K562 (cell line): ENCODE data around the gene PKLR. TPM values are rescaled to one million over a fixed set of nuclear protein-coding genes. Genes with fewer than 3 reads are reported as not detected.

Experiments
- ATAC-seq: fragments of 200-7000 bp; cut with Tn5 transposase; 3 replicates; pipeline ENCODE4 v1.9.1; 2020; ENCODE audit warnings: moderate library complexity
- BruUV-seq: library from RNA; stranded (reverse); fragments of 400-500 nt; replicated peaks from 2 replicates; lab custom pipeline; 2021; lab: Mats Ljungman, UMichigan
- CTCF ChIA-PET: fragments of 300-600 bp; formaldehyde crosslinking; extraction: SDS; loops from one replicate; lab custom pipeline; 2021; ENCODE audit warnings: low intra/inter-chr PET ratio; lab: Yijun Ruan, JAX
- POLR2A ChIA-PET: fragments of 300-600, 350-650 bp; sonication (Branson Sonifier 250); formaldehyde crosslinking; extraction: SDS; loops from one replicate; lab custom pipeline; 2021; ENCODE audit warnings: antibody characterized with exemption, inconsistent platforms; lab: Yijun Ruan, JAX
- DNase-seq, 4 experiments: peaks; one replicate each; pipeline versions ENCODE4 v3.0.0 to v3.0.0-alpha.2; 2011 to 2018; ENCODE audit warnings: low spot score in 3 of 4, mixed read lengths in 3 of 4; ENCODE audit errors: extremely low read depth in 1 of 4
- FAIRE-seq: peaks from 2 replicates; lab custom pipeline; 2011; peaks lifted over from hg19 to GRCh38; lab: Jason Lieb, UNC
- H2AFZ ChIP-seq: 2 replicates; pipeline ENCODE4 v1.6.0; 2011; ENCODE audit warnings: low read depth, low read length, control low read depth, inconsistent platforms
- H3K27ac ChIP-seq: fragments of 200-600 bp; 3 replicates; pipeline ENCODE4 v1.8.0; 2011; ENCODE audit warnings: low read depth, mild to moderate bottlenecking, control low read depth, inconsistent platforms, low read length, moderate library complexity, mixed read lengths; ENCODE audit errors: extremely low read depth
- H3K27me3 ChIP-seq, 2 experiments: fragments of 300-600 bp in 1 of 2; 2 replicates in 1 of 2; 3 replicates in 1 of 2; pipeline versions ENCODE4 v1.6.0 to v1.8.0; 2011; ENCODE audit warnings: inconsistent platforms in 2 of 2, low read length in 2 of 2, mild to moderate bottlenecking in 1 of 2, mixed read lengths in 1 of 2, moderate library complexity in 1 of 2; ENCODE audit not compliant: control insufficient read depth in 2 of 2, insufficient read depth in 2 of 2
- H3K36me3 ChIP-seq: fragments of 300-600 bp; 3 replicates; pipeline ENCODE4 v1.8.0; 2011; ENCODE audit warnings: mild to moderate bottlenecking, low read length, inconsistent platforms; ENCODE audit not compliant: control insufficient read depth, insufficient read depth
- H3K4me1 ChIP-seq, 2 experiments: fragments of 200-600 bp in 1 of 2; replicated peaks in 1 of 2; 2 replicates in 1 of 2; 3 replicates in 1 of 2; pipeline versions ENCODE4 v1.5.1 to v1.8.0; 2011; ENCODE audit warnings: inconsistent platforms in 2 of 2, low read length in 2 of 2, mild to moderate bottlenecking in 1 of 2, mixed read lengths in 1 of 2, moderate library complexity in 1 of 2; ENCODE audit not compliant: control insufficient read depth in 2 of 2, insufficient read depth in 2 of 2
- H3K4me2 ChIP-seq: 2 replicates; pipeline ENCODE4 v1.6.1; 2011; ENCODE audit warnings: low read length, control low read depth, inconsistent platforms, mixed read lengths; ENCODE audit not compliant: insufficient read depth
- H3K4me3 ChIP-seq: fragments of 200-600 bp; sonication (generic), shearing (Covaris generic); 2 replicates; pipeline ENCODE4 v1.5.1; 2016; ENCODE audit warnings: control low read depth, inconsistent platforms
- H3K79me2 ChIP-seq: fragments of 200-600 bp; 3 replicates; pipeline ENCODE4 v1.8.0; 2011; ENCODE audit warnings: low read length, inconsistent platforms; ENCODE audit not compliant: control insufficient read depth, insufficient read depth
- H3K9ac ChIP-seq, 2 experiments: 2 replicates each; pipeline versions ENCODE4 v1.6.0 to v1.6.1; 2011; ENCODE audit warnings: low read depth in 2 of 2, low read length in 2 of 2, control low read depth in 1 of 2, inconsistent platforms in 1 of 2, mild to moderate bottlenecking in 1 of 2, mixed read lengths in 1 of 2; ENCODE audit not compliant: insufficient read depth in 1 of 2
- H3K9me1 ChIP-seq: one replicate; pipeline ENCODE4 v1.6.0; 2011; ENCODE audit warnings: inconsistent platforms, mild to moderate bottlenecking, low read length, moderate library complexity; ENCODE audit not compliant: control insufficient read depth, insufficient read depth
- H3K9me3 ChIP-seq: replicated peaks from 2 replicates; pipeline ENCODE4 v1.5.1; 2011; ENCODE audit warnings: low read depth, low read length, inconsistent platforms; ENCODE audit not compliant: control insufficient read depth, insufficient read depth
- H4K20me1 ChIP-seq: replicated peaks from 2 replicates; pipeline ENCODE4 v1.6.1; 2011; ENCODE audit warnings: low read length, inconsistent platforms, mixed read lengths; ENCODE audit not compliant: control insufficient read depth, insufficient read depth
- CAMTA2 ChIP-seq: fragments of 250-450 bp; sonication (Bioruptor Pico); conservative IDR thresholded peaks from 2 replicates; pipeline ENCODE4 v1.5.1; 2022
- HDAC2 ChIP-seq: fragments of 450-650 bp; IDR thresholded peaks from 2 replicates; pipeline ENCODE4 v1.6.1; 2016; ENCODE audit warnings: mild to moderate bottlenecking
- HMG20A ChIP-seq: fragments of 450-650 bp; formaldehyde crosslinking; conservative IDR thresholded peaks from 2 replicates; pipeline ENCODE4 v1.4.0; 2020; ENCODE audit warnings: mild to moderate bottlenecking, mixed read lengths
- KDM2B ChIP-seq: fragments of 250-450 bp; sonication (Bioruptor Pico); IDR thresholded peaks from 2 replicates; pipeline ENCODE4 v1.8.0; 2021; ENCODE audit warnings: mild to moderate bottlenecking, moderate library complexity
- KDM4B ChIP-seq, 2 experiments: fragments of 450-650 bp in 1 of 2; sonication (generic) in 1 of 2; IDR thresholded peaks; 2 replicates each; pipeline ENCODE4 v1.6.1; 2016 to 2017; ENCODE audit warnings: borderline replicate concordance in 2 of 2, antibody characterized with exemption in 1 of 2, low read depth in 1 of 2, mild to moderate bottlenecking in 1 of 2
- KLF13 ChIP-seq: fragments of 450-650 bp; IDR thresholded peaks from 2 replicates; pipeline ENCODE4 v1.6.1; 2016; ENCODE audit warnings: missing genetic modification characterization, low read depth, mild to moderate bottlenecking, missing compliant biosample characterization, moderate library complexity, borderline replicate concordance
- TSC22D4 ChIP-seq: fragments of 450-650 bp; IDR thresholded peaks from 2 replicates; pipeline ENCODE4 v1.6.1; 2016; ENCODE audit warnings: missing genetic modification characterization, missing biosample characterization, control low read depth
- ZBTB43 ChIP-seq: sonication (generic); formaldehyde crosslinking; IDR thresholded peaks from 2 replicates; pipeline ENCODE4 v1.8.0; 2023; ENCODE audit warnings: mild to moderate bottlenecking, missing genetic modification reagents
- ZFP91 ChIP-seq: sonication (generic); formaldehyde crosslinking; IDR thresholded peaks from 2 replicates; pipeline ENCODE4 v1.8.0; 2022; ENCODE audit warnings: mild to moderate bottlenecking, missing genetic modification reagents
- ZFPM2 ChIP-seq: fragments of 250-450 bp; sonication (Bioruptor Pico); IDR thresholded peaks from 2 replicates; pipeline ENCODE4 v1.5.1; 2022; ENCODE audit warnings: mild to moderate bottlenecking
- ZNF384 ChIP-seq: IDR thresholded peaks from 2 replicates; pipeline ENCODE4 v1.6.1; 2012; ENCODE audit warnings: low read depth, low read length, improper control_type of control experiment
- ZNF707 ChIP-seq: fragments of 250-450 bp; sonication (Bioruptor Pico); conservative IDR thresholded peaks from 2 replicates; pipeline ENCODE4 v1.8.0; 2022; ENCODE audit warnings: inconsistent platforms, mild to moderate bottlenecking, moderate library complexity
- WGBS: fragments of 100-300 bp; shearing (Covaris generic); methylation state at CpG from one replicate; pipeline ENCODE4 v1.1.6; 2016; ENCODE audit warnings: low coverage, mixed read lengths; ENCODE audit not compliant: insufficient coverage; ENCODE audit errors: missing lambda C conversion rate; 5-methylcytosine and 5-hydroxymethylcytosine counted together
- in situ Hi-C: fragments of 300-500 bp; cut with MboI; formaldehyde crosslinking; loops from 4 replicates; pipeline ENCODE4 v1.15.0; 2018; ENCODE audit warnings: inconsistent platforms, mixed read lengths
- intact Hi-C: fragments of 100-400 bp; cut with micrococcal nuclease; formaldehyde crosslinking; loops from 2 replicates; pipeline ENCODE4 v1.14.2; 2022
- polyA plus RNA-seq, 8 experiments: library from polyadenylated mRNA; depleted of rRNA in 4 of 8; stranded (reverse) in 5 of 8; unstranded in 3 of 8; fragments of >200 nt; fragmentation: Nextera tagmentation in 2 of 8; fragmentation: Illumina TruSeq in 1 of 8; extraction: Ambion mirVana in 2 of 8; extraction: Trizol in 1 of 8; gene quantifications; 2 replicates each; pipeline versions ENCODE4 v1.2.1 to v1.2.3, GENCODE V29; 2011 to 2014; ENCODE audit warnings: inconsistent platforms in 1 of 8, missing spikeins in 1 of 8
- total RNA-seq, 7 experiments: library from RNA; depleted of rRNA in 6 of 7; stranded (reverse); fragments of >200 nt in 6 of 7; fragmentation: Illumina TruSeq in 2 of 7; extraction: Trizol in 2 of 7; gene quantifications; 2 replicates each; pipeline versions ENCODE4 v1.2.1 to v1.2.3, GENCODE V29; 2011 to 2021; ENCODE audit warnings: low replicate concordance in 1 of 7

The PKLR gene
- total and polyA plus RNA-seq, 9 of the 15 experiments (the other 6 are each of a cell fraction or from before 2014, with no cell fraction given): 10.7 to 78.4 (median 38.2) TPM

DNA sequence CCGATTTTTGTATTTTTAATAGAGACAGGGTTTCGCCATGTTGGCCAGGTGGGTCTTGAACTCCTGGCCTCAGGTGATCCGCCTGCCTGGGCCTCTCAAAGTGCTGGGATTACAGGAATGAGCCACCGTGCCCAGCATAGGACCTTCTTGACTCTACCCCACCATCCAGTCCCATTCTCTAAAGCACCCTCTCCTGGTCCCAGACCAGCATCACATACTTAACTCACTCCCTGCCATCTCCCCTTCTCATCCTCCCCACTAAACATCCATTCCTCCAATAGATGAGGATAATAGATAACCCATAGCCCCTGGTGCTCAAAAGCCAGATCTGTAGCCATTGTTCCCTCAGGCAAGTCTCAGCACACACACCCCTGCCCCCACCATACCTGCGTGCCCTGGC lies 48.0 kb downstream of the PKLR start (continued):
- TF ChIP-seq ZBTB43 (CRISPR knock-in tag) (no peak), ZFP91 (CRISPR knock-in tag) (no peak)

DNA sequence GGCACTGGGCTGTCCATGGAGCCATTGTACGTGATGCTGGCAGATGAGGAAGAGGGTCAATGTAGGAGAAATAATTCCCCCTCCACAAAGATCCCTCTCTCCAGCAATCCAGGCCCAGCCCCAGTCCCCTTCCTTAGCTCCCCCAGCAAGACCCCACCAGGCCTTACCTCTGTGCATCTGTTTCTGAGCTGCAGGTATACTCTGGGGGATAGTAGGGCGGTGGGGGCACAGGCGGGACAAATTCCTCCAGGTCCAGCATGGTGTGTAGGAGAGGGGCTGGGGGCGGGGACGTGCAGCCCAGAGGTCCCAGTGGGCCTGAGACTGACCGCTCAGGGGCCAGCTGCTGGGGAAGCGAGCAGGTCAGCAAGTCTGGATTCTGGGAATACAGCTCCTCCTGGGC lies 49.7 kb downstream of the PKLR start:
- no peak for ATAC-seq
- Histone ChIP-seq H3K4me2 (no peak overlapping the region; the same call in 1 of the 2 replicates), H4K20me1 (no peaks in the 10 kb centered on the region), H3K79me2 (peaks cover 18% of the 10 kb centered on the region), H3K27me3 (no peaks in the 10 kb centered on the region), H3K4me3 (no peak overlapping the region), H2AFZ (no peak overlapping the region), H3K9me1 (no peaks in the 10 kb centered on the region), H3K36me3 (peaks cover 36% of the 10 kb centered on the region; the same call in 2 of the 3 replicates), H3K9me3 (no peaks in the 10 kb centered on the region), H3K27ac (no peak overlapping the region), H3K4me1 (peaks cover 25 to 55% of the 10 kb centered on the region in 2 experiments), H3K9ac (peak overlapping the region in 1 of 2 experiments; percentile 53; a peak in 2 of 4 replicates)
- TF ChIP-seq CAMTA2 (CRISPR knock-in tag) (no peak), KDM2B (CRISPR knock-in tag) (no peak), HDAC2 (no peak), KDM4B (IDR thresholded peaks at IDR 0.05; ENCODE audit: borderline replicate concordance in 2 of 2, low read depth in 1 of 2) (no peak), ZNF707 (CRISPR knock-in tag) (no peak), ZNF384 (no peak), KLF13 (tag) (no peak), HMG20A (no peak), ZFPM2 (CRISPR knock-in tag) (no peak), TSC22D4 (no peak)
- DNase-seq: no peak
- no TSS peak for BruUV-seq
- CTCF ChIA-PET: interaction anchor here (1.4 to 3.5 kb wide), 5 partner anchors 56 to 461 kb away, joined by 6 to 38 read pairs (median 22); partner anchors contain the start of gene FDPS
- POLR2A ChIA-PET: interaction anchor here (0.6 to 3.4 kb wide), 6 partner anchors 9 to 419 kb away, joined by 3 to 30 read pairs (median 4); partner anchors contain the start of genes FDPS, RUSC1 and SCAMP3
- intact Hi-C loops: loop anchor here (5.0 to 10.0 kb wide), 2 partner anchors 253 to 341 kb away; no protein-coding TSS in a partner anchor
- WGBS: 88% methylated on average over 2 of the region's 7 CpGs
- in situ Hi-C loops: loop anchor here (10.0 kb wide), 1 partner anchor 343 kb away; no protein-coding TSS in a partner anchor
- FAIRE-seq: no peak
